Type B pancreatic cell (in vitro differentiated cells): ENCODE data around the gene KIAA1958. TPM values are rescaled to one million over a fixed set of nuclear protein-coding genes. Genes with fewer than 3 reads are reported as not detected.

ENCODE experiments used
- DNase-seq: peaks from one replicate; pipeline ENCODE4 v3.0.0; 2021; ENCODE audit warnings: mixed read lengths; ENCODE audit not compliant: unreplicated experiment; ENCODE audit errors: extremely low spot score
- H3K27ac Mint-ChIP-seq: 2 replicates; pipeline ENCODE4 v1.8.0; 2021; ENCODE audit warnings: mild to moderate bottlenecking, mixed read lengths
- H3K27me3 Mint-ChIP-seq: 2 replicates; pipeline ENCODE4 v1.8.0; 2021; ENCODE audit warnings: mixed read lengths
- H3K36me3 Mint-ChIP-seq: 2 replicates; pipeline ENCODE4 v1.8.0; 2021; ENCODE audit warnings: mixed read lengths
- H3K4me1 Mint-ChIP-seq: one replicate; pipeline ENCODE4 v1.8.0; 2021; ENCODE audit warnings: mixed read lengths; ENCODE audit not compliant: unreplicated experiment
- H3K4me3 Mint-ChIP-seq: 2 replicates; pipeline ENCODE4 v1.8.0; 2021; ENCODE audit warnings: mild to moderate bottlenecking, mixed read lengths
- H3K9me3 Mint-ChIP-seq: 2 replicates; pipeline ENCODE4 v1.8.0; 2021; ENCODE audit warnings: mixed read lengths
- long read RNA-seq: library from polyadenylated mRNA; unstranded; transcript quantifications from one replicate; pipeline ENCODE4 v2.0.0, GENCODE V29; 2020
- total RNA-seq: library from RNA; stranded (reverse); gene quantifications from 2 replicates; pipeline ENCODE4 v1.2.1, GENCODE V29; 2021; ENCODE audit warnings: low replicate concordance
- TF ChIP-seq, protein P1 (sequence below): fragments of 200-600 bp; sonication (generic); conservative IDR thresholded peaks from 2 replicates; pipeline ENCODE4 v1.5.0; 2021; ENCODE audit warnings: antibody characterized with exemption, mild to moderate bottlenecking

Gene KIAA1958, protein sequence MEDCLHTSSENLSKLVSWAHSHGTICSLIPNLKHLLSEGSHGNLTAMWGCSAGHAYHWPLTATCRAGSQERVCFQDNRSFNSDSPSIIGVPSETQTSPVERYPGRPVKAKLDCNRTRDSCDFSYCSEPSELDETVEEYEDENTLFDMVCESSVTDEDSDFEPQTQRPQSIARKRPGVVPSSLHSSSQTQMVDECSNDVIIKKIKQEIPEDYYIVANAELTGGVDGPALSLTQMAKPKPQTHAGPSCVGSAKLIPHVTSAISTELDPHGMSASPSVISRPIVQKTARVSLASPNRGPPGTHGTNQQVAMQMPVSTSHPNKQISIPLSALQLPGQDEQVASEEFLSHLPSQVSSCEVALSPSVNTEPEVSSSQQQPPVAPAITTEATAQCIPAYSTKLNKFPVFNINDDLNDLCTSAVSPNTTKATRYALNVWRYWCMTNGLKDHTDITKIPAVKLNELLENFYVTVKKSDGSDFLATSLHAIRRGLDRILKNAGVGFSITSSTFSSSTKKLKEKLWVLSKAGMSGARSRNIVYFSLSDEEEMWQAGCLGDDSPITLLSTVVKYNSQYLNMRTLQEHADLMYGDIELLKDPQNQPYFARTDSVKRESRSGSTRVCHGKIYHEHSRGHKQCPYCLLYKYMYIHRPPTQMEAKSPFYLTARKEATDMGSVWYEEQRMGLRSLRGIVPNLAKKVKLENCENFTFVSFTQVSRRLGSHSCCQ
- total RNA-seq, result 15.0 and 28.1 TPM in 2 replicates
- long read RNA-seq, partial matches to known transcripts, result 0 of 3 reads
- long read RNA-seq, other reads (novel, unspliced or antisense), result 3 of 3 reads

- TF ChIP-seq, protein P1, sequence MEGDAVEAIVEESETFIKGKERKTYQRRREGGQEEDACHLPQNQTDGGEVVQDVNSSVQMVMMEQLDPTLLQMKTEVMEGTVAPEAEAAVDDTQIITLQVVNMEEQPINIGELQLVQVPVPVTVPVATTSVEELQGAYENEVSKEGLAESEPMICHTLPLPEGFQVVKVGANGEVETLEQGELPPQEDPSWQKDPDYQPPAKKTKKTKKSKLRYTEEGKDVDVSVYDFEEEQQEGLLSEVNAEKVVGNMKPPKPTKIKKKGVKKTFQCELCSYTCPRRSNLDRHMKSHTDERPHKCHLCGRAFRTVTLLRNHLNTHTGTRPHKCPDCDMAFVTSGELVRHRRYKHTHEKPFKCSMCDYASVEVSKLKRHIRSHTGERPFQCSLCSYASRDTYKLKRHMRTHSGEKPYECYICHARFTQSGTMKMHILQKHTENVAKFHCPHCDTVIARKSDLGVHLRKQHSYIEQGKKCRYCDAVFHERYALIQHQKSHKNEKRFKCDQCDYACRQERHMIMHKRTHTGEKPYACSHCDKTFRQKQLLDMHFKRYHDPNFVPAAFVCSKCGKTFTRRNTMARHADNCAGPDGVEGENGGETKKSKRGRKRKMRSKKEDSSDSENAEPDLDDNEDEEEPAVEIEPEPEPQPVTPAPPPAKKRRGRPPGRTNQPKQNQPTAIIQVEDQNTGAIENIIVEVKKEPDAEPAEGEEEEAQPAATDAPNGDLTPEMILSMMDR, result no peak
- H3K4me1 Mint-ChIP-seq, result peaks cover 37% of the 10 kb centered on the region
- DNase-seq, result peak; percentile 81
- peak within 1 kb of the TSS; percentile 95 for H3K27ac Mint-ChIP-seq
- H3K36me3 Mint-ChIP-seq, result peaks cover 6% of the 10 kb centered on the region
- no peaks in the 10 kb centered on the region for H3K9me3 Mint-ChIP-seq
- peak within 1 kb of the TSS; percentile 99 for H3K4me3 Mint-ChIP-seq
- no peaks in the 10 kb centered on the region for H3K27me3 Mint-ChIP-seq
Observed at GRCh38 chr9:112486221-112487007, at the start of gene KIAA1958. Gene KIAA1958 (plus strand): TSS chr9:112486827. CDS start chr9:112574081, 87,254 bp downstream.

DNA sequence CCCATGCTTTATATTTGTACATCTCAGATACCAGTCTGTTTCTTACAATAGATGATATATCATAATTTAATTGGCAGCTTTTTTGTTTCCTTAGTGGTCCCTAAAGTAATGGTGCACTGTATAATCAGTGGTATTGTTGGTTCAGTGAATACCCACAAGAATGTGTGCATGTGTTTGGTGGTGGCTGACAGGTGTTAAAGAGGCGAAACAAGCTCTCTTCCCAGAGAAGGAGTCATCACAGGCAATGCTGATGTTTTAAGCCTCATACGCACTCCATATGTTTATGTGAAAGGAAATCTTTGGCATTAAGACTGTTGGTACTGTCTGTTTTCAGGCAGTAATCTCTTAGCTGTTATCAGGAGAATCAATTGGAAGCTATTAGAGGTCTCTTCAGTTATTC lies 49.2 kb upstream of the KIAA1958 start:
- TF ChIP-seq, protein P1, result no peak
- H3K27ac Mint-ChIP-seq, result no peak overlapping the region
- peaks cover 12% of the 10 kb centered on the region for H3K36me3 Mint-ChIP-seq
- no peak overlapping the region for H3K4me3 Mint-ChIP-seq
- no peak for DNase-seq
- no peaks in the 10 kb centered on the region for H3K4me1 Mint-ChIP-seq
- no peaks in the 10 kb centered on the region for H3K9me3 Mint-ChIP-seq
- no peaks in the 10 kb centered on the region for H3K27me3 Mint-ChIP-seq

GRCh38 chr9:112439171-112439570 lies 47.5 kb upstream of the KIAA1958 start:
- no peaks in the 10 kb centered on the region for H3K9me3 Mint-ChIP-seq
- no peak overlapping the region for H3K27ac Mint-ChIP-seq
- H3K27me3 Mint-ChIP-seq, result no peaks in the 10 kb centered on the region
- TF ChIP-seq, protein P1, result no peak
- H3K36me3 Mint-ChIP-seq, result peaks cover 4% of the 10 kb centered on the region
- H3K4me1 Mint-ChIP-seq, result no peaks in the 10 kb centered on the region
- H3K4me3 Mint-ChIP-seq, result no peak overlapping the region
- no peak for DNase-seq

DNA sequence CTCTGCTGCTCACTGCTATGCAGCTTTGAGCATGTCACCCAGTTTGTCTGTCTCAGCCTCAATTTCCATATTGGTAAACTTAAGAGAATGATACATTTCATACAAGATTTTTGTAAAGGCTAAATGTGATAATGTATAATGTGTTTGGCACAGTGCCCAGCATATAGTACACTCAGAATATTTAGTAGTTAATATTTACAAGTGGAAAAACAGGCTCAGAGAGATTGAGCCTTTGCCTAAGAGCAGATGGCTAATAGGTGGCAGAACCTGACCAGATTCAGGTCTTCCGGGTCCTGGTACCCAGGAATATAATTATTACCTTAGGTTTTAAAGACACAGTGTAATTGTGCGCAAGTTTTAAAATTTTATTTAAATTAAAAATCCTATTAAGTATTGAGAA lies 46.8 kb upstream of the KIAA1958 start:
- H3K4me3 Mint-ChIP-seq, result no peak overlapping the region
- no peak for DNase-seq
- TF ChIP-seq, protein P1, result no peak
- H3K27ac Mint-ChIP-seq, result no peak overlapping the region
- H3K27me3 Mint-ChIP-seq, result no peaks in the 10 kb centered on the region
- no peaks in the 10 kb centered on the region for H3K4me1 Mint-ChIP-seq
- H3K36me3 Mint-ChIP-seq, result peaks cover 4% of the 10 kb centered on the region
- H3K9me3 Mint-ChIP-seq, result no peaks in the 10 kb centered on the region

DNA sequence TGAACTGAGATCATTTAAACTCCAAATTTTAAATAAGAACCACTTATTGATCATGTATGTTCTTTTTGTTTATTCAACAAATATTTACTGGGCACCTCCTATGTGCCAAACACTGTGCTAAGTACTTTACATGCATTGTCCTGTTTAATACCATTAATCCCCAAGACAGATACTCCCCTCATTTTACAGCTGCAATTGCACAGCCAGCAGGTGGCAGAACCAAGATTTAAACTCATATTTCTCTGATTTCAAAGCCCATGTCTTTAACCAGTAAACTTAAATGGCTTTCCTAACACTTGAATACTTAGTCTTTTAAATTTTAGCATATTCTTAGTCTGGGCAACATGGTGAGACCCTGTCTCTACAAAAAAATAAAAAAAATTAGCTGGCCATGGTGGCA lies 43.4 kb upstream of the KIAA1958 start:
- Mint-ChIP-seq H3K4me1 (peaks cover 12% of the 10 kb centered on the region), H3K4me3 (no peak overlapping the region), H3K27me3 (no peaks in the 10 kb centered on the region), H3K36me3 (peaks cover 17% of the 10 kb centered on the region), H3K9me3 (no peaks in the 10 kb centered on the region), H3K27ac (no peak overlapping the region)
- TF ChIP-seq, protein P1, result peak; percentile 62
- no peak for DNase-seq
